SH-SY5Y (cell line): ENCODE measurements around the gene HIP1R.

Source experiments
- GATA2 ChIP-seq: IDR thresholded peaks from 2 replicates; pipeline ENCODE4 v1.6.1; 2011; ENCODE audit warnings: mild to moderate bottlenecking, low read depth, low read length
- GATA3 ChIP-seq: IDR thresholded peaks from 2 replicates; pipeline ENCODE4 v1.6.1; 2011; ENCODE audit warnings: low read depth, mild to moderate bottlenecking, low read length, moderate library complexity

GRCh38 chr12:122887819-122888212 lies 52.6 kb downstream of the HIP1R start:
- TF ChIP-seq GATA2 (no peak), GATA3 (no peak)
